ENCODE measurements around the gene EPHA1. TPM values are rescaled to one million over a fixed set of nuclear protein-coding genes. Genes with fewer than 3 reads are reported as not detected.
A peak's percentile ranks its signal among the peaks of the same experiment; 100 is the strongest.

Gene EPHA1
- total RNA-seq, 6 donors from 2014 or later: 5.3 to 18.9 (median 13.0) TPM

GRCh38 chr7:143376396-143376795 lies 32.3 kb downstream of the EPHA1 start:
- no peak for DNase-seq
- peaks cover 21 to 58% (median 39%) of the 10 kb centered on the region in 4 donors for H3K4me1 ChIP-seq
- ATAC-seq (ENCODE audit: low FRiP score in 2 of 2): no peak
- H3K9me3 ChIP-seq: no peaks in the 10 kb centered on the region
- H3K36me3 ChIP-seq: no peaks in the 10 kb centered on the region
- no peaks in the 10 kb centered on the region for H3K27me3 ChIP-seq
- H3K4me3 ChIP-seq: no peak overlapping the region
- TF ChIP-seq EP300 (IDR thresholded peaks at IDR 0.05): no peak
- TF ChIP-seq CTCF (IDR thresholded peaks at IDR 0.05): no peak
- TF ChIP-seq POLR2AphosphoS5 (IDR thresholded peaks at IDR 0.05): no peak
- TF ChIP-seq POLR2A (IDR thresholded peaks at IDR 0.05): no peak
- H3K27ac ChIP-seq: peak overlapping the region in 2 of 4 donors; percentile 80
- 70 to 76% methylated on average over 3 to 5 of the region's 5 CpGs for WGBS, 2 donors

GRCh38 chr7:143375298-143376034 lies 33.2 kb downstream of the EPHA1 start:
- DNase-seq (peak in 1 of 2 donors; percentile 77), ATAC-seq (ENCODE audit: low FRiP score in 2 of 2) (peak; percentile 36 to 56)
- Histone ChIP-seq H3K36me3 (no peaks in the 10 kb centered on the region), H3K27me3 (no peaks in the 10 kb centered on the region), H3K4me3 (no peak overlapping the region), H3K4me1 (peaks cover 21 to 58% (median 39%) of the 10 kb centered on the region in 4 donors), H3K9me3 (no peaks in the 10 kb centered on the region), H3K27ac (peak overlapping the region; percentile 63 to 81 (median 80))
- TF ChIP-seq CTCF (IDR thresholded peaks at IDR 0.05): no peak
- TF ChIP-seq POLR2AphosphoS5 (IDR thresholded peaks at IDR 0.05): peak in 1 of 2 donors; percentile 43
- WGBS, 2 donors: 53 to 63% methylated on average over 5 to 7 of the region's 7 CpGs

- H3K27me3 ChIP-seq: no peaks in the 10 kb centered on the region
- WGBS, 2 donors: 63 to 77% methylated on average over 5 of the region's 5 CpGs
- no peak for TF ChIP-seq POLR2AphosphoS5 (IDR thresholded peaks at IDR 0.05)
- TF ChIP-seq POLR2A (IDR thresholded peaks at IDR 0.05): no peak
- TF ChIP-seq EP300 (IDR thresholded peaks at IDR 0.05): no peak
- no peak for TF ChIP-seq CTCF (IDR thresholded peaks at IDR 0.05)
- H3K9me3 ChIP-seq: no peaks in the 10 kb centered on the region
- peaks cover 17 to 53% (median 35%) of the 10 kb centered on the region in 4 donors for H3K4me1 ChIP-seq
- peak overlapping the region; percentile 23 to 81 (median 80) for H3K27ac ChIP-seq
- DNase-seq (no peak), ATAC-seq (ENCODE audit: low FRiP score in 2 of 2) (peak in 1 of 2 donors; percentile 48)
- no peak overlapping the region for H3K4me3 ChIP-seq
- no peaks in the 10 kb centered on the region for H3K36me3 ChIP-seq
Measured at GRCh38 chr7:143374561-143374960, 34.1 kb downstream of the EPHA1 start.

DNA sequence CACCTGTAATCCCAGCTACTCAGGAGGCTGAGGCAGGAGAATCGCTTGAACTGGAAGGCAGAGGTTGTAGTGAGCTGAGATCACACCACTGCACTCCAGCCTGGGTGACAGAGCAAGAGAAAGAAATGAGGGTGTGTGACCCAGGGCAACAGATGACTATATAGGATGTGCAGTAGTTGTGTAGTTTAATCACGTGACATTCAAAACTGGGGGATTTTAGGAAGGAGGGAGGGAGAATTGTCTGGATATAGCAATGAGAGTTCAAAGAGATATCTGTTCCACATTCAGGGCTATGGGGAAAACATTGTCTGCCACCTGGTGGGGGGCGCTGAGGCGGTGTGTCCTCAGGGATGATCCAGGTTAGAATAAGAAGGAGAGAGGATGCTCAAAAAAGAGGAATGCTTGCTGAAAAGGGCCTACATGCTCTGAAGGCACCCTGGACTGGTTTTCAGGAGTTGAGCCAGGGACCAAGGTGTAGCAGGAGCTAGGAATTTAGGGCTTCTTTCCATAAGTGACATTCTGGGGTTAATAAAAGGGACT lies 35.3 kb downstream of the EPHA1 start:
- Histone ChIP-seq H3K27ac (no peak overlapping the region), H3K4me1 (peaks cover 10 to 42% (median 27%) of the 10 kb centered on the region in 4 donors), H3K27me3 (no peaks in the 10 kb centered on the region), H3K9me3 (no peaks in the 10 kb centered on the region), H3K4me3 (no peak overlapping the region), H3K36me3 (no peaks in the 10 kb centered on the region)
- TF ChIP-seq POLR2A (IDR thresholded peaks at IDR 0.05) (no peak), EP300 (IDR thresholded peaks at IDR 0.05) (no peak), POLR2AphosphoS5 (IDR thresholded peaks at IDR 0.05) (no peak), CTCF (IDR thresholded peaks at IDR 0.05) (no peak)
- DNase-seq: no peak
- ATAC-seq (ENCODE audit: low FRiP score in 2 of 2): no peak
- 86 to 93% methylated on average over 4 of the region's 4 CpGs for WGBS, 2 donors
